SK-N-SH (cell line): ENCODE measurements around the gene EIF1AD. TPM values are rescaled to one million over a fixed set of nuclear protein-coding genes. Genes with fewer than 3 reads are reported as not detected.

ENCODE experiments used
- CTCF ChIA-PET: fragments of 300-600, 350-600 bp; formaldehyde crosslinking; extraction: SDS; loops from one replicate; lab custom pipeline; 2021; lab: Yijun Ruan, JAX
- POLR2A ChIA-PET: fragments of 350-600 bp; sonication (Branson Sonifier 250); formaldehyde crosslinking; extraction: SDS; loops from one replicate; lab custom pipeline; 2020; ENCODE audit warnings: antibody characterized with exemption, inconsistent platforms; lab: Yijun Ruan, JAX
- DNase-seq: peaks from one replicate; pipeline ENCODE4 v3.0.0; 2012
- H2AFZ ChIP-seq: fragments of 200-600 bp; sonication (generic); 2 replicates; pipeline ENCODE4 v1.8.1; 2016; ENCODE audit warnings: antibody characterized with exemption, mild to moderate bottlenecking, low read depth
- H3F3A ChIP-seq: fragments of 200-600 bp; sonication (generic); replicated peaks from 2 replicates; pipeline ENCODE3; 2016; ENCODE audit warnings: antibody characterized with exemption, mild to moderate bottlenecking; ENCODE audit not compliant: insufficient read depth
- H3K27ac ChIP-seq, 2 experiments: fragments of 200-500 bp in 1 of 2; fragments of 200-600 bp in 1 of 2; sonication (Bioruptor generic) in 1 of 2; sonication (generic), shearing (Covaris generic) in 1 of 2; 2 replicates each; pipeline versions ENCODE4 v1.5.1 to v1.6.1; 2014 to 2016; ENCODE audit warnings: low read depth in 2 of 2, inconsistent platforms in 1 of 2, low read length in 1 of 2, mild to moderate bottlenecking in 1 of 2, mixed read lengths in 1 of 2
- H3K27me3 ChIP-seq: fragments of 200-600 bp; sonication (generic), shearing (Covaris generic); 2 replicates; pipeline ENCODE4 v1.6.1; 2016; ENCODE audit warnings: mixed run types; ENCODE audit not compliant: insufficient read depth
- H3K36me3 ChIP-seq, 2 experiments: fragments of 200-500 bp in 1 of 2; fragments of 200-600 bp in 1 of 2; sonication (Bioruptor generic) in 1 of 2; sonication (generic) in 1 of 2; replicated peaks in 1 of 2; 2 replicates each; pipeline versions ENCODE3 to v1.5.1; 2014 to 2016; ENCODE audit warnings: low read length in 1 of 2, mild to moderate bottlenecking in 1 of 2; ENCODE audit not compliant: insufficient read depth in 2 of 2, control insufficient read depth in 1 of 2
- H3K4me1 ChIP-seq, 2 experiments: fragments of 200-500 bp in 1 of 2; fragments of 200-600 bp in 1 of 2; sonication (Bioruptor generic) in 1 of 2; sonication (generic), shearing (Covaris generic) in 1 of 2; 2 replicates each; pipeline versions ENCODE4 v1.5.1 to v1.6.1; 2014 to 2016; ENCODE audit warnings: low read depth in 1 of 2, low read length in 1 of 2, mixed run types in 1 of 2; ENCODE audit not compliant: insufficient read depth in 2 of 2, control insufficient read depth in 1 of 2
- H3K4me2 ChIP-seq: fragments of 200-600 bp; sonication (generic), shearing (Covaris generic); 2 replicates; pipeline ENCODE4 v1.6.1; 2017; ENCODE audit warnings: mixed run types
- H3K4me3 ChIP-seq, 2 experiments: fragments of 200-500 bp in 1 of 2; fragments of 200-600 bp in 1 of 2; sonication (Bioruptor generic) in 1 of 2; sonication (generic), shearing (Covaris generic) in 1 of 2; 2 replicates each; pipeline versions ENCODE4 v1.5.1 to v1.8.1; 2014 to 2016; ENCODE audit warnings: low read depth in 2 of 2, inconsistent platforms in 1 of 2, low read length in 1 of 2, mild to moderate bottlenecking in 1 of 2, mixed read lengths in 1 of 2, moderate library complexity in 1 of 2
- H3K79me2 ChIP-seq: fragments of 200-600 bp; sonication (generic); 2 replicates; pipeline ENCODE4 v1.8.1; 2017; ENCODE audit warnings: mild to moderate bottlenecking; ENCODE audit not compliant: insufficient read depth
- H3K9ac ChIP-seq: fragments of 200-600 bp; sonication (generic); 2 replicates; pipeline ENCODE4 v1.6.1; 2017; ENCODE audit warnings: mixed run types
- H3K9me2 ChIP-seq: fragments of 200-600 bp; sonication (generic); 2 replicates; pipeline ENCODE4 v1.6.1; 2017; ENCODE audit warnings: mixed run types
- H3K9me3 ChIP-seq: fragments of 200-600 bp; sonication (generic); 2 replicates; pipeline ENCODE4 v1.6.1; 2017; ENCODE audit warnings: mixed run types, mild to moderate bottlenecking, moderate library complexity
- H4K20me1 ChIP-seq: fragments of 200-600 bp; sonication (generic); 2 replicates; pipeline ENCODE4 v1.6.1; 2017; ENCODE audit warnings: mild to moderate bottlenecking, mixed run types; ENCODE audit not compliant: insufficient read depth
- FOSL2 ChIP-seq: IDR thresholded peaks from 2 replicates; pipeline ENCODE4 v1.4.0; 2012; ENCODE audit warnings: low read depth, mild to moderate bottlenecking, moderate library complexity, borderline replicate concordance
- FOXM1 ChIP-seq: IDR thresholded peaks from 2 replicates; pipeline ENCODE4 v1.4.0; 2012; ENCODE audit warnings: low read depth, mild to moderate bottlenecking
- GABPA ChIP-seq: IDR thresholded peaks from 2 replicates; pipeline ENCODE4 v1.4.0; 2012; ENCODE audit warnings: low read depth, mild to moderate bottlenecking
- GATA2 ChIP-seq: sonication (generic); formaldehyde crosslinking; IDR thresholded peaks from 2 replicates; pipeline ENCODE4 v1.5.0; 2020; ENCODE audit warnings: mild to moderate bottlenecking, missing genetic modification reagents
- JUND ChIP-seq: IDR thresholded peaks from 2 replicates; pipeline ENCODE4 v1.4.0; 2012
- MEF2A ChIP-seq: IDR thresholded peaks from 2 replicates; pipeline ENCODE4 v1.4.0; 2012; ENCODE audit warnings: low read depth, borderline replicate concordance
- NRF1 ChIP-seq: IDR thresholded peaks from 2 replicates; pipeline ENCODE4 v1.6.1; 2012; ENCODE audit warnings: low read depth, mild to moderate bottlenecking, low read length
- RAD21 ChIP-seq: IDR thresholded peaks from 2 replicates; pipeline ENCODE4 v1.6.1; 2012; ENCODE audit warnings: mild to moderate bottlenecking, low read length
- RCOR1 ChIP-seq: fragments of 150-350 bp; IDR thresholded peaks from 2 replicates; pipeline ENCODE4 v1.6.1; 2017; ENCODE audit warnings: antibody characterized with exemption, low read length
- RFX5 ChIP-seq: IDR thresholded peaks from 2 replicates; pipeline ENCODE4 v1.6.1; 2012; ENCODE audit warnings: mild to moderate bottlenecking, improper control_type of control experiment, low read length
- RXRA ChIP-seq: IDR thresholded peaks from 2 replicates; pipeline ENCODE4 v1.4.0; 2012; ENCODE audit warnings: low read depth, mild to moderate bottlenecking, borderline replicate concordance
- SIN3A ChIP-seq: IDR thresholded peaks from 2 replicates; pipeline ENCODE4 v1.6.1; 2012; ENCODE audit warnings: low read depth, mild to moderate bottlenecking, low read length, moderate library complexity, borderline replicate concordance
- TAF1 ChIP-seq: IDR thresholded peaks from 2 replicates; pipeline ENCODE4 v1.6.1; 2012; ENCODE audit warnings: low read depth, mild to moderate bottlenecking, low read length, moderate library complexity, borderline replicate concordance
- YY1 ChIP-seq: IDR thresholded peaks from 2 replicates; pipeline ENCODE4 v1.4.0; 2012; ENCODE audit warnings: low read depth, mild to moderate bottlenecking
- WGBS: methylation state at CpG from one replicate; pipeline ENCODE4 v1.1.6; 2017; ENCODE audit warnings: low lambda C conversion rate; 5-methylcytosine and 5-hydroxymethylcytosine counted together
- polyA plus RNA-seq, 3 experiments: library from polyadenylated mRNA; depleted of rRNA; stranded (reverse); fragments of >200 nt; gene quantifications; 2 replicates each; pipeline ENCODE4 v1.2.3, GENCODE V29; 2012
- TF ChIP-seq, protein P1 (sequence below): fragments of 150-350 bp; IDR thresholded peaks from 2 replicates; pipeline ENCODE4 v1.6.1; 2017; ENCODE audit warnings: antibody characterized with exemption, low read length, low read depth, borderline replicate concordance
- TF ChIP-seq, protein P2 (sequence below): IDR thresholded peaks from 2 replicates; pipeline ENCODE4 v1.6.1; 2012; ENCODE audit warnings: mild to moderate bottlenecking, low read depth, low read length, moderate library complexity
- TF ChIP-seq, protein P3 (sequence below): IDR thresholded peaks from 2 replicates; pipeline ENCODE4 v1.4.0; 2012; ENCODE audit warnings: low read depth, borderline replicate concordance
- TF ChIP-seq, protein P4 (sequence below): fragments of 200-600 bp; sonication (generic); IDR thresholded peaks from 2 replicates; pipeline ENCODE4 v1.6.1; 2017; ENCODE audit warnings: antibody characterized with exemption, mild to moderate bottlenecking, moderate library complexity

EIF1AD gene
- polyA plus RNA-seq, 1 of the 3 experiments (the other 2 are of a cell fraction) = 28.9 TPM

DNA sequence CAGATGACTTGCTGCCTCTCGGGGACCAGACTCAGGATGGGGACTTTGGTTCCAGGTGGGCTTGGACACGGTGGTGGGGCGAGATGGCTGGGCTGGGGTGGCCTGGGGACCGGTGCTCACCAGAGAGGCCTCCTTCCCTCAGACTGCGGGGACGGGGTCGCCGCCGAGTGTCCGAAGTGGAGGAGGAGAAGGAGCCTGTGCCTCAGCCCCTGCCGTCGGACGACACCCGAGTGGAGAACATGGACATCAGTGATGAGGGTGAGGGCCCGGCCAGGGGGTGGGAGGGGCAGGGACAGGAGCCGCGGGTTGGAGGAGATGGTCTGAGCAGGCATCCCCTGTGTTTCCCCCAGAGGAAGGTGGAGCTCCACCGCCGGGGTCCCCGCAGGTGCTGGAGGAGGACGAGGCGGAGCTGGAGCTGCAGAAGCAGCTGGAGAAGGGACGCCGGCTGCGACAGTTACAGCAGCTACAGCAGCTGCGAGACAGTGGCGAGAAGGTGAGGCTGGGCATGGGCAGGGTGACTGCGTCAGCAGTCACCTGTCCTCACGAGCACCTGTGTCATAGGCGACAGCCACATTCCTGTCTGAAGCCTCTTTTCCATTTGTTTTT, 34.5 kb downstream of the EIF1AD start:
- Histone ChIP-seq H3F3A (peaks cover 6% of the 10 kb centered on the region), H3K4me3 (no peak overlapping the region), H3K9ac (no peak overlapping the region), H3K9me2 (no peaks in the 10 kb centered on the region), H3K4me2 (no peak overlapping the region), H3K79me2 (peaks cover 41% of the 10 kb centered on the region), H3K4me1 (peaks cover 8 to 10% of the 10 kb centered on the region in 2 experiments; a peak in 3 of 4 replicates), H3K9me3 (no peaks in the 10 kb centered on the region), H4K20me1 (peaks cover 9% of the 10 kb centered on the region; the same call in 1 of the 2 replicates), H3K36me3 (peaks cover 47 to 54% of the 10 kb centered on the region in 2 experiments), H2AFZ (no peak overlapping the region), H3K27ac (no peak overlapping the region), H3K27me3 (no peaks in the 10 kb centered on the region)
- WGBS = 94% methylated on average over 24 of the region's 30 CpGs
- ChIA-PET CTCF (interaction anchor here (1.3 to 1.4 kb wide), 3 partner anchors 21 to 83 kb away, joined by 4 to 5 read pairs (median 4); no protein-coding TSS in a partner anchor), POLR2A (interaction anchor here (0.6 kb wide), 1 partner anchor 75 kb away, joined by 3 read pairs; no protein-coding TSS in a partner anchor)
- no peak for TF ChIP-seq FOSL2
- TF ChIP-seq, protein P1, sequence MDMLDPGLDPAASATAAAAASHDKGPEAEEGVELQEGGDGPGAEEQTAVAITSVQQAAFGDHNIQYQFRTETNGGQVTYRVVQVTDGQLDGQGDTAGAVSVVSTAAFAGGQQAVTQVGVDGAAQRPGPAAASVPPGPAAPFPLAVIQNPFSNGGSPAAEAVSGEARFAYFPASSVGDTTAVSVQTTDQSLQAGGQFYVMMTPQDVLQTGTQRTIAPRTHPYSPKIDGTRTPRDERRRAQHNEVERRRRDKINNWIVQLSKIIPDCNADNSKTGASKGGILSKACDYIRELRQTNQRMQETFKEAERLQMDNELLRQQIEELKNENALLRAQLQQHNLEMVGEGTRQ = no peak
- no peak for TF ChIP-seq SIN3A
- TF ChIP-seq RFX5 = no peak
- TF ChIP-seq GABPA = no peak
- no peak for TF ChIP-seq GATA2 (CRISPR knock-in tag)
- TF ChIP-seq JUND = no peak
- TF ChIP-seq, protein P2, sequence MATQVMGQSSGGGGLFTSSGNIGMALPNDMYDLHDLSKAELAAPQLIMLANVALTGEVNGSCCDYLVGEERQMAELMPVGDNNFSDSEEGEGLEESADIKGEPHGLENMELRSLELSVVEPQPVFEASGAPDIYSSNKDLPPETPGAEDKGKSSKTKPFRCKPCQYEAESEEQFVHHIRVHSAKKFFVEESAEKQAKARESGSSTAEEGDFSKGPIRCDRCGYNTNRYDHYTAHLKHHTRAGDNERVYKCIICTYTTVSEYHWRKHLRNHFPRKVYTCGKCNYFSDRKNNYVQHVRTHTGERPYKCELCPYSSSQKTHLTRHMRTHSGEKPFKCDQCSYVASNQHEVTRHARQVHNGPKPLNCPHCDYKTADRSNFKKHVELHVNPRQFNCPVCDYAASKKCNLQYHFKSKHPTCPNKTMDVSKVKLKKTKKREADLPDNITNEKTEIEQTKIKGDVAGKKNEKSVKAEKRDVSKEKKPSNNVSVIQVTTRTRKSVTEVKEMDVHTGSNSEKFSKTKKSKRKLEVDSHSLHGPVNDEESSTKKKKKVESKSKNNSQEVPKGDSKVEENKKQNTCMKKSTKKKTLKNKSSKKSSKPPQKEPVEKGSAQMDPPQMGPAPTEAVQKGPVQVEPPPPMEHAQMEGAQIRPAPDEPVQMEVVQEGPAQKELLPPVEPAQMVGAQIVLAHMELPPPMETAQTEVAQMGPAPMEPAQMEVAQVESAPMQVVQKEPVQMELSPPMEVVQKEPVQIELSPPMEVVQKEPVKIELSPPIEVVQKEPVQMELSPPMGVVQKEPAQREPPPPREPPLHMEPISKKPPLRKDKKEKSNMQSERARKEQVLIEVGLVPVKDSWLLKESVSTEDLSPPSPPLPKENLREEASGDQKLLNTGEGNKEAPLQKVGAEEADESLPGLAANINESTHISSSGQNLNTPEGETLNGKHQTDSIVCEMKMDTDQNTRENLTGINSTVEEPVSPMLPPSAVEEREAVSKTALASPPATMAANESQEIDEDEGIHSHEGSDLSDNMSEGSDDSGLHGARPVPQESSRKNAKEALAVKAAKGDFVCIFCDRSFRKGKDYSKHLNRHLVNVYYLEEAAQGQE = no peak
- TF ChIP-seq, protein P3, sequence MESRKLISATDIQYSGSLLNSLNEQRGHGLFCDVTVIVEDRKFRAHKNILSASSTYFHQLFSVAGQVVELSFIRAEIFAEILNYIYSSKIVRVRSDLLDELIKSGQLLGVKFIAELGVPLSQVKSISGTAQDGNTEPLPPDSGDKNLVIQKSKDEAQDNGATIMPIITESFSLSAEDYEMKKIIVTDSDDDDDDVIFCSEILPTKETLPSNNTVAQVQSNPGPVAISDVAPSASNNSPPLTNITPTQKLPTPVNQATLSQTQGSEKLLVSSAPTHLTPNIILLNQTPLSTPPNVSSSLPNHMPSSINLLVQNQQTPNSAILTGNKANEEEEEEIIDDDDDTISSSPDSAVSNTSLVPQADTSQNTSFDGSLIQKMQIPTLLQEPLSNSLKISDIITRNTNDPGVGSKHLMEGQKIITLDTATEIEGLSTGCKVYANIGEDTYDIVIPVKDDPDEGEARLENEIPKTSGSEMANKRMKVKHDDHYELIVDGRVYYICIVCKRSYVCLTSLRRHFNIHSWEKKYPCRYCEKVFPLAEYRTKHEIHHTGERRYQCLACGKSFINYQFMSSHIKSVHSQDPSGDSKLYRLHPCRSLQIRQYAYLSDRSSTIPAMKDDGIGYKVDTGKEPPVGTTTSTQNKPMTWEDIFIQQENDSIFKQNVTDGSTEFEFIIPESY = no peak
- TF ChIP-seq NRF1 = no peak
- TF ChIP-seq RXRA = no peak
- no peak for TF ChIP-seq FOXM1
- no peak for TF ChIP-seq YY1
- no peak for TF ChIP-seq RCOR1
- TF ChIP-seq RAD21 = no peak
- TF ChIP-seq, protein P4, sequence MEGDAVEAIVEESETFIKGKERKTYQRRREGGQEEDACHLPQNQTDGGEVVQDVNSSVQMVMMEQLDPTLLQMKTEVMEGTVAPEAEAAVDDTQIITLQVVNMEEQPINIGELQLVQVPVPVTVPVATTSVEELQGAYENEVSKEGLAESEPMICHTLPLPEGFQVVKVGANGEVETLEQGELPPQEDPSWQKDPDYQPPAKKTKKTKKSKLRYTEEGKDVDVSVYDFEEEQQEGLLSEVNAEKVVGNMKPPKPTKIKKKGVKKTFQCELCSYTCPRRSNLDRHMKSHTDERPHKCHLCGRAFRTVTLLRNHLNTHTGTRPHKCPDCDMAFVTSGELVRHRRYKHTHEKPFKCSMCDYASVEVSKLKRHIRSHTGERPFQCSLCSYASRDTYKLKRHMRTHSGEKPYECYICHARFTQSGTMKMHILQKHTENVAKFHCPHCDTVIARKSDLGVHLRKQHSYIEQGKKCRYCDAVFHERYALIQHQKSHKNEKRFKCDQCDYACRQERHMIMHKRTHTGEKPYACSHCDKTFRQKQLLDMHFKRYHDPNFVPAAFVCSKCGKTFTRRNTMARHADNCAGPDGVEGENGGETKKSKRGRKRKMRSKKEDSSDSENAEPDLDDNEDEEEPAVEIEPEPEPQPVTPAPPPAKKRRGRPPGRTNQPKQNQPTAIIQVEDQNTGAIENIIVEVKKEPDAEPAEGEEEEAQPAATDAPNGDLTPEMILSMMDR = no peak
- TF ChIP-seq TAF1 = no peak
- no peak for TF ChIP-seq MEF2A
- DNase-seq = no peak
